Osteocyte (in vitro differentiated cells): Measurements from ENCODE around the gene C13orf46. TPM values are rescaled to one million over a fixed set of nuclear protein-coding genes. Genes with fewer than 3 reads are reported as not detected.

ENCODE experiments used
- DNase-seq: peaks from one replicate; pipeline ENCODE4 v3.0.0; 2021; ENCODE audit warnings: mixed read lengths; ENCODE audit not compliant: unreplicated experiment; ENCODE audit errors: extremely low spot score
- H3K27ac Mint-ChIP-seq: one replicate; pipeline ENCODE4 v1.8.0; 2021; ENCODE audit warnings: mild to moderate bottlenecking, mixed read lengths; ENCODE audit not compliant: unreplicated experiment
- H3K27me3 Mint-ChIP-seq: one replicate; pipeline ENCODE4 v1.8.0; 2021; ENCODE audit warnings: mixed read lengths; ENCODE audit not compliant: unreplicated experiment
- H3K36me3 Mint-ChIP-seq: one replicate; pipeline ENCODE4 v1.8.0; 2021; ENCODE audit warnings: mixed read lengths; ENCODE audit not compliant: unreplicated experiment
- H3K4me1 Mint-ChIP-seq: one replicate; pipeline ENCODE4 v1.8.0; 2021; ENCODE audit warnings: mixed read lengths; ENCODE audit not compliant: unreplicated experiment
- H3K4me3 Mint-ChIP-seq: one replicate; pipeline ENCODE4 v1.8.0; 2021; ENCODE audit warnings: mild to moderate bottlenecking, moderate library complexity, mixed read lengths; ENCODE audit not compliant: unreplicated experiment
- H3K9me3 Mint-ChIP-seq: one replicate; pipeline ENCODE4 v1.8.0; 2021; ENCODE audit warnings: mixed read lengths; ENCODE audit not compliant: unreplicated experiment
- CTCF ChIP-seq: fragments of 200-600 bp; sonication (generic); IDR thresholded peaks from 2 replicates; pipeline ENCODE4 v1.5.0; 2021; ENCODE audit warnings: antibody characterized with exemption, mild to moderate bottlenecking, moderate library complexity
- total RNA-seq: library from RNA; stranded (reverse); gene quantifications from 2 replicates; pipeline ENCODE4 v1.2.1, GENCODE V29; 2021

Gene C13orf46
- total RNA-seq, 1 donor from 2014 or later = 2.4 TPM

DNA sequence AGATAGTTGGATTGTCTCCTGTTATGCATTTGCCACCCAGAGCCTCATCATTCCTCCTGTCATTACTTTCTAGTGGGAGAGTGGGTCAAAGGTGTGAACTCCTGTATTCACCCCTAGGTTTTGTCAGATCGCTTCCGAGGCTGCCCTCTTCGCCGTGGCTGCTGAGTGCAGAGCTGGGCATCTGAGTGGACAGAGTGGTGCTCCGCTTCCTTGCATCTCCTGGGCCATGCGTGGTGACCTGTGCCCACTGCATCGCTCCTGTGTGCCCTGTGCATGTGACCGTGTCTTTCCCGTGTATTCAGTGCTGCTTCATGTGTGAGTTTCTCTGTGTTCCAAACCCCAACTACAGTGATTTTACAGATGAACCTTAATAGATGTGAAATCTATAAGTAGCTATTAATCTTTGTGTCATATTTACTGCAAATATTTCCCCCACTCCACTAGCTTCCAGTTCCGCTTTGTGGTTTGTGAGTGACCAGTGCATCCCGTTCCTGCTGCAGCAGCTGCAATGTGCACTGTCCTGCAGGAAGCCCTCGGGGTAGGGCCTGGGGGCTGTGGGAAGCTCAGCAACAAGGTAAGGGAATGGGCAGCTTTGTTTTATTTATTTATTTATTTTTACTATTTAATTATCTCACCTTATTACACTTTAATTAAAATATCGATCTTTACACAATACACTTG, 53.1 kb downstream of the C13orf46 start:
- Mint-ChIP-seq H3K27ac (no peak overlapping the region), H3K4me3 (no peak overlapping the region), H3K27me3 (peaks cover 6% of the 10 kb centered on the region), H3K4me1 (no peaks in the 10 kb centered on the region), H3K9me3 (peaks cover 18% of the 10 kb centered on the region), H3K36me3 (no peaks in the 10 kb centered on the region)
- no peak for TF ChIP-seq CTCF
- peak; percentile 62 for DNase-seq

DNA sequence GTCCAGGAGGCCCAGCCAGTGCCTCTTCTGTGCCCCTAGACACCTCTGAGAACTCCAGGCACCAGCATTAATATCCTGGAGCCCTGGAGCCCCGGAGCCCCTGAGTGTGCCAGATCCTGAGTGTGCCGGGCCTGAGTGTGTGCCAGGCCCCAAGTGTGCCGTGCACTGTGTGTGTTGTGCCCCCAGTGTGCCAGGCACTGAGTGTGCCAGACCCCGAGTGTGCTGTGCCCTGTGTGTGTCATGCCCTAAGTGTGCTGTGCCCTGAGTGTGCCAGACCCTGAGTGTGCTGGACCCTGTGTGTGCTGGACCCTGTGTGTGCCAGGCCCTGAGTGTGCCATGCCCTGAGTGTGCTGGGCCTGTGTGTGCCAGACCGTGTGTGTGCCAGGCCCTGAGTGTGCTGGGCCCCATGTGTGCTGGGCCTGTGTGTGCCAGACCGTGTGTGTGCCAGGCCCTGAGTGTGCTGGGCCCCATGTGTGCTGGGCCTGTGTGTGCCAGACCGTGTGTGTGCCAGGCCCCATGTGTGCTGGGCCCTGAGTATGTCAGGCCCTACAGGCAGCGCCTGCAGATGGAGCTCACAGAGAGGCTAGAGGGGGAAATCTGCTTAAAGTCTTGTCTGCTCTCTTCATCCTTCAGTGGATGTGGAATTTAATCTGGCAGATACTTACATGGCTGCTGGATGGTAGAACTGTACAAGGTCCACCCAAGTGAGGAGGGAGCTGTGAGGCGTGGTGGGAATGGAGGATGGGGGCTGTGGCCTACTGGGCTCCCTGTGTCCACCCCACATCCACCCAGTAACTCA, 53.9 kb downstream of the C13orf46 start:
- Mint-ChIP-seq H3K4me1 (no peaks in the 10 kb centered on the region), H3K4me3 (no peak overlapping the region), H3K27me3 (peaks cover 11% of the 10 kb centered on the region), H3K27ac (no peak overlapping the region), H3K9me3 (peaks cover 18% of the 10 kb centered on the region), H3K36me3 (no peaks in the 10 kb centered on the region)
- no peak for TF ChIP-seq CTCF
- peak; percentile 68 for DNase-seq

DNA sequence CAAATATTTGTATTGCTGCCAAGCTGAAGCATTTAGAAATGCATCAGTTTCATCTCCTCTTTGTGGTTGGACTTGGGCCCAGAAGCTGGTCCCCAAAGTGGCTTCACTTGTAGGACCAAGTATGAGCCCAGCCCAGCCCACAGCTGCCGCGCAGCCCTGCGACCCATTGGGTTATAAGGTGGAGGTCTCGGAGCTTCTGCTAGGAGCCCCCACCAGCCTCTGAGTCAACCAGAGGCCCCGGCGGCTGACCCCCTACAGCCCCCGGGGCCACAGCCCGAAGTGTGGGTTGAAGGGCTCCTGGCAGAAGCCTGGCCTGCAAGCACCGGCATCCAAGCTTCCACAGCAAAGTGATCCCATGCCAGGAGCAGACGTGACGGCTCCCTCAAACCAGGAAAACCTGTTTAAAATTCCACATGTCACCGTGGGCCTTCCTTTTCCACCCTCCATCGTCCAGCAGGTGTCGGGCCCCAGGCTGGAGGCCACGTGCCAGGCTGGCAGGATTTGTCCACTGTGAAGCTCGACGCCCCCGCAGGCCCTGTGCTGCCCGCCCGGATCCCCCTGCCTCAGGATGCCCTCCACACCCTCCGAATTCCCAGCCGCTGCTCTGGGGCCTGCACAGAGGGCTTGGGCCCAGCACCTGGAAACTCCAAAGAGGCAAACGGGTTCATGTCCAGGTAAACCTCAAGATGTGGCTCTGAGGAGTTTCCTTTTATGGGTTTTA, 54.7 kb downstream of the C13orf46 start:
- no peak for TF ChIP-seq CTCF
- no peaks in the 10 kb centered on the region for H3K4me1 Mint-ChIP-seq
- H3K27ac Mint-ChIP-seq = no peak overlapping the region
- H3K27me3 Mint-ChIP-seq = peaks cover 15% of the 10 kb centered on the region
- H3K36me3 Mint-ChIP-seq = no peaks in the 10 kb centered on the region
- DNase-seq = peak; percentile 81
- H3K4me3 Mint-ChIP-seq = no peak overlapping the region
- peaks cover 18% of the 10 kb centered on the region for H3K9me3 Mint-ChIP-seq

DNA sequence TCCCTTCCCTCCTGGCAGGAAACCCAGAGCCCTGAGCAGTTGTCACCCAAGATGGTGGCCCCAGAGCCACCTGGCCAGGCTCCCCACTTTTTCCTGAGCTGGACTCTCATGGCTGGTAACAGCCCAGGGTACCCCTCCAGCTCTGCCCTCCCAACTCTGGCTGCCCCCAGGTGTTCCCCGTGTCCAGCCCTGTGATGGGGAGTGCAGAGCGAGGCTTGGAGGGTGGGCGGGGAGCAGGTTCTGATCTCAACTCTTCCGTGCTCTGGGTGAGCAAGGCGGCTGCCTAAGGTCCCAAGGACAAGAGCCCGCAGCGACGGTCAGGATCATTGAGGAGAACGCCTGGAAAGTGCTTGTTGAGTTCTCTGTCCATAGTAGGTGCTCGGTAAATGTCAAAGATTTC, 55.3 kb downstream of the C13orf46 start:
- Mint-ChIP-seq H3K4me3 (no peak overlapping the region), H3K27ac (no peak overlapping the region), H3K27me3 (peaks cover 18% of the 10 kb centered on the region), H3K4me1 (no peaks in the 10 kb centered on the region), H3K36me3 (no peaks in the 10 kb centered on the region), H3K9me3 (peaks cover 18% of the 10 kb centered on the region)
- peak; percentile 83 for DNase-seq
- no peak for TF ChIP-seq CTCF
